ENCODE measurements around the gene VSNL1.

VSNL1 gene

GRCh38 chr2:17689010-17689409 lies 148.5 kb downstream of the VSNL1 start:
- no peak for DNase-seq (ENCODE audit: low read depth in 4 of 4, low spot score in 1 of 4)

GRCh38 chr2:17690776-17691175 lies 150.3 kb downstream of the VSNL1 start:
- no peak for DNase-seq (ENCODE audit: low read depth in 4 of 4, low spot score in 1 of 4)
